RWPE1 (cell line): ENCODE data around the gene DISP1.

Experiments used
- CTCF ChIA-PET: fragments of 350-600 bp; sonication (Branson Sonifier 250); formaldehyde crosslinking; extraction: SDS; loops from one replicate; lab custom pipeline; 2021; lab: Yijun Ruan, JAX
- POLR2A ChIA-PET: fragments of 400-600 bp; formaldehyde crosslinking; extraction: SDS; loops from one replicate; lab custom pipeline; 2020; ENCODE audit warnings: antibody characterized with exemption; ENCODE audit not compliant: low non-redundant PET; lab: Yijun Ruan, JAX
- DNase-seq: peaks from one replicate; pipeline ENCODE4 v3.0.0; 2012; ENCODE audit warnings: low spot score
- H3K27ac ChIP-seq: fragments of 450-650 bp; 2 replicates; pipeline ENCODE4 v1.5.1; 2017
- CTCF ChIP-seq: fragments of 450-650 bp; conservative IDR thresholded peaks from 2 replicates; pipeline ENCODE4 v1.5.1; 2017; ENCODE audit warnings: low read depth, mild to moderate bottlenecking

The DISP1 gene

GRCh38 chr1:222821239-222821638, 6.4 kb downstream of the DISP1 start:
- no peak for DNase-seq
- ChIA-PET POLR2A (no interaction called here), CTCF (no interaction called here)
- no peak overlapping the region for H3K27ac ChIP-seq
- TF ChIP-seq CTCF, result no peak

- no peak for DNase-seq
- no peak overlapping the region for H3K27ac ChIP-seq
- CTCF ChIA-PET, result interaction anchor here (0.6 kb wide), 1 partner anchor 73 kb away, joined by 3 read pairs; no protein-coding TSS in a partner anchor
- POLR2A ChIA-PET, result no interaction called here
- no peak for TF ChIP-seq CTCF
Observed at GRCh38 chr1:222823695-222824094, 8.9 kb downstream of the DISP1 start.

GRCh38 chr1:222824641-222825040, 9.8 kb downstream of the DISP1 start:
- no peak for TF ChIP-seq CTCF
- DNase-seq, result no peak
- CTCF ChIA-PET, result no interaction called here
- no peak overlapping the region for H3K27ac ChIP-seq
- POLR2A ChIA-PET, result no interaction called here

- ChIA-PET CTCF (interaction anchor here (0.6 to 0.9 kb wide), 2 partner anchors 90 to 252 kb away, joined by 3 read pairs; no protein-coding TSS in a partner anchor), POLR2A (no interaction called here)
- DNase-seq, result no peak
- TF ChIP-seq CTCF, result peak; percentile 33; the same call in 1 of the 2 replicates
- no peak overlapping the region for H3K27ac ChIP-seq
Observed at GRCh38 chr1:222828939-222829338, 14.1 kb downstream of the DISP1 start.

GRCh38 chr1:222829868-222830267, 15.0 kb downstream of the DISP1 start:
- no peak for DNase-seq
- no peak overlapping the region for H3K27ac ChIP-seq
- CTCF ChIA-PET, result no interaction called here
- POLR2A ChIA-PET, result no interaction called here
- TF ChIP-seq CTCF, result no peak

- TF ChIP-seq CTCF, result no peak
- ChIA-PET POLR2A (no interaction called here), CTCF (no interaction called here)
- no peak for DNase-seq
- H3K27ac ChIP-seq, result no peak overlapping the region
Observed at GRCh38 chr1:222833356-222833876, 18.6 kb downstream of the DISP1 start.
